ENCODE measurements around the gene AGT. TPM values are rescaled to one million over a fixed set of nuclear protein-coding genes. Genes with fewer than 3 reads are reported as not detected.

Gene AGT
- total RNA-seq, 3 donors from 2014 or later (not counting 1 experiment from before 2014, with no cell fraction given): not detected

GRCh38 chr1:230754796-230755195, 40.9 kb upstream of the AGT start:
- peaks cover 0 to 4% of the 10 kb centered on the region in 2 donors for H3K4me1 Mint-ChIP-seq
- DNase-seq: no peak
- Histone ChIP-seq H3K9me3 (ENCODE audit: control insufficient read depth, insufficient read depth, low read length) (no peaks in the 10 kb centered on the region), H3K4me1 (ENCODE audit: control insufficient read depth, insufficient read depth, low read length) (no peaks in the 10 kb centered on the region), H3K36me3 (ENCODE audit: control insufficient read depth, insufficient read depth, low read length) (no peaks in the 10 kb centered on the region), H3K27me3 (ENCODE audit: control insufficient read depth, insufficient read depth, low read length) (no peaks in the 10 kb centered on the region), H3K4me3 (ENCODE audit: low read length) (no peak overlapping the region), H3K27ac (ENCODE audit: low read length) (no peak overlapping the region)
- no peak for ATAC-seq
- intact Hi-C loops (cut with micrococcal nuclease): no loop called here
- H3K27ac Mint-ChIP-seq: no peak overlapping the region
- H3K4me3 Mint-ChIP-seq: no peak overlapping the region
- 95% methylated on average over 3 of the region's 3 CpGs for WGBS (ENCODE audit: insufficient coverage)
- no peaks in the 10 kb centered on the region for H3K9me3 Mint-ChIP-seq
- no peak for TF ChIP-seq CTCF (IDR thresholded peaks at IDR 0.05)
- no peaks in the 10 kb centered on the region for H3K27me3 Mint-ChIP-seq (ENCODE audit: low read depth in 2 of 2)
- no peaks in the 10 kb centered on the region for H3K36me3 Mint-ChIP-seq

- TF ChIP-seq CTCF (IDR thresholded peaks at IDR 0.05): no peak
- H3K9me3 Mint-ChIP-seq: no peaks in the 10 kb centered on the region
- no peaks in the 10 kb centered on the region for H3K27me3 Mint-ChIP-seq (ENCODE audit: low read depth in 2 of 2)
- H3K27ac Mint-ChIP-seq: no peak overlapping the region
- peak in 1 of 2 donors; percentile 38 for DNase-seq
- ATAC-seq: peak in 2 of 3 donors; percentile 72 to 78
- no peaks in the 10 kb centered on the region for H3K9me3 ChIP-seq (ENCODE audit: control insufficient read depth, insufficient read depth, low read length)
- no peaks in the 10 kb centered on the region for H3K27me3 ChIP-seq (ENCODE audit: control insufficient read depth, insufficient read depth, low read length)
- intact Hi-C loops (cut with micrococcal nuclease): no loop called here
- H3K4me3 ChIP-seq (ENCODE audit: low read length): no peak overlapping the region
- WGBS (ENCODE audit: insufficient coverage): 12% methylated on average over 17 of the region's 24 CpGs
- H3K36me3 ChIP-seq (ENCODE audit: control insufficient read depth, insufficient read depth, low read length): no peaks in the 10 kb centered on the region
- no peaks in the 10 kb centered on the region for H3K4me1 ChIP-seq (ENCODE audit: control insufficient read depth, insufficient read depth, low read length)
- H3K36me3 Mint-ChIP-seq: no peaks in the 10 kb centered on the region
- peak overlapping the region; percentile 56 for H3K4me3 Mint-ChIP-seq
- H3K27ac ChIP-seq (ENCODE audit: low read length): no peak overlapping the region
- H3K4me1 Mint-ChIP-seq: peaks cover 0 to 4% of the 10 kb centered on the region in 2 donors
Observed at GRCh38 chr1:230753586-230754251, 39.8 kb upstream of the AGT start.

- no peak overlapping the region for H3K4me3 Mint-ChIP-seq
- no peak overlapping the region for H3K27ac Mint-ChIP-seq
- H3K36me3 Mint-ChIP-seq: no peaks in the 10 kb centered on the region
- ATAC-seq (no peak), DNase-seq (no peak)
- H3K4me3 ChIP-seq (ENCODE audit: low read length): no peak overlapping the region
- H3K36me3 ChIP-seq (ENCODE audit: control insufficient read depth, insufficient read depth, low read length): no peaks in the 10 kb centered on the region
- H3K27ac ChIP-seq (ENCODE audit: low read length): no peak overlapping the region
- intact Hi-C loops (cut with micrococcal nuclease): no loop called here
- no peaks in the 10 kb centered on the region for H3K9me3 ChIP-seq (ENCODE audit: control insufficient read depth, insufficient read depth, low read length)
- WGBS (ENCODE audit: insufficient coverage): 95% methylated on average over 5 of the region's 5 CpGs
- no peaks in the 10 kb centered on the region for H3K27me3 ChIP-seq (ENCODE audit: control insufficient read depth, insufficient read depth, low read length)
- H3K4me1 ChIP-seq (ENCODE audit: control insufficient read depth, insufficient read depth, low read length): no peaks in the 10 kb centered on the region
- no peak for TF ChIP-seq CTCF (IDR thresholded peaks at IDR 0.05)
- no peaks in the 10 kb centered on the region for H3K27me3 Mint-ChIP-seq (ENCODE audit: low read depth in 2 of 2)
- H3K4me1 Mint-ChIP-seq: peaks cover 0 to 4% of the 10 kb centered on the region in 2 donors
- H3K9me3 Mint-ChIP-seq: no peaks in the 10 kb centered on the region
Observed at GRCh38 chr1:230753191-230753585, 39.3 kb upstream of the AGT start.

- H3K4me1 Mint-ChIP-seq: peaks cover 0 to 4% of the 10 kb centered on the region in 2 donors
- DNase-seq: no peak
- no peaks in the 10 kb centered on the region for H3K9me3 Mint-ChIP-seq
- H3K4me1 ChIP-seq (ENCODE audit: control insufficient read depth, insufficient read depth, low read length): no peaks in the 10 kb centered on the region
- no peak overlapping the region for H3K4me3 ChIP-seq (ENCODE audit: low read length)
- no peaks in the 10 kb centered on the region for H3K27me3 Mint-ChIP-seq (ENCODE audit: low read depth in 2 of 2)
- no peaks in the 10 kb centered on the region for H3K9me3 ChIP-seq (ENCODE audit: control insufficient read depth, insufficient read depth, low read length)
- H3K4me3 Mint-ChIP-seq: no peak overlapping the region
- H3K27me3 ChIP-seq (ENCODE audit: control insufficient read depth, insufficient read depth, low read length): no peaks in the 10 kb centered on the region
- no peak overlapping the region for H3K27ac Mint-ChIP-seq
- no peak overlapping the region for H3K27ac ChIP-seq (ENCODE audit: low read length)
- no peaks in the 10 kb centered on the region for H3K36me3 Mint-ChIP-seq
- H3K36me3 ChIP-seq (ENCODE audit: control insufficient read depth, insufficient read depth, low read length): no peaks in the 10 kb centered on the region
- 97% methylated on average over 5 of the region's 6 CpGs for WGBS (ENCODE audit: insufficient coverage)
- TF ChIP-seq CTCF (IDR thresholded peaks at IDR 0.05): no peak
- intact Hi-C loops (cut with micrococcal nuclease): no loop called here
- no peak for ATAC-seq
Observed at GRCh38 chr1:230752407-230752806, 38.5 kb upstream of the AGT start.

Data from natural killer cell (primary cell).